DOHH2 (cell line): ENCODE data around the gene CRYBG2.

ENCODE experiments used
- EZH2phosphoT487 ChIP-seq: fragments of 200-600 bp; sonication (generic); IDR thresholded peaks from 2 replicates; pipeline ENCODE4 v1.6.1; 2017; ENCODE audit warnings: borderline replicate concordance, mild to moderate bottlenecking, antibody characterized with exemption, low read length, moderate library complexity, mixed read lengths
- TF ChIP-seq, protein P1 (sequence below): fragments of 200-600 bp; sonication (generic); IDR thresholded peaks from one replicate; pipeline ENCODE4 v1.5.1; 2014; ENCODE audit warnings: antibody characterized with exemption, mild to moderate bottlenecking, low read depth, low read length; ENCODE audit not compliant: poor library complexity, severe bottlenecking

DNA sequence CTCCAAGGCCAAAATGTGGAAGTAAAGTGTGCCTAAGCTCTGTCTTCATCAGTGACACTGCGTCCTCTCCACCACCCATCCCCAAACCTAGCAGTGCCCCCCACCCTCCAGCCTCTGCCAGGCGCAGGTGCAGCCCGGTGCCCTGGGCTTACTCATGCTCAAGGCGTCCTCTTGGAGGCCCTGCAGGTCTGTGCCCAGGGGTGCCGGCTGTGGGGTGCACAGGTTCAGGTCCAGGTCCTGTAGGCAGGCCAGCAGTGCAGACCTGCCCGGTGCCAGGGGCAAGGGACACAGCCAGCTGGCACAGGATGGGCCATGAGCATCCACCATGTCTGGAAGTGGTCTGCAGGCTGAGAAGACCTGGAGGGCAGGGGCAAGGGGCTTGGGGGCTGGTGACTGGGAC lies 13.5 kb upstream of the CRYBG2 start:
- TF ChIP-seq, protein P1, sequence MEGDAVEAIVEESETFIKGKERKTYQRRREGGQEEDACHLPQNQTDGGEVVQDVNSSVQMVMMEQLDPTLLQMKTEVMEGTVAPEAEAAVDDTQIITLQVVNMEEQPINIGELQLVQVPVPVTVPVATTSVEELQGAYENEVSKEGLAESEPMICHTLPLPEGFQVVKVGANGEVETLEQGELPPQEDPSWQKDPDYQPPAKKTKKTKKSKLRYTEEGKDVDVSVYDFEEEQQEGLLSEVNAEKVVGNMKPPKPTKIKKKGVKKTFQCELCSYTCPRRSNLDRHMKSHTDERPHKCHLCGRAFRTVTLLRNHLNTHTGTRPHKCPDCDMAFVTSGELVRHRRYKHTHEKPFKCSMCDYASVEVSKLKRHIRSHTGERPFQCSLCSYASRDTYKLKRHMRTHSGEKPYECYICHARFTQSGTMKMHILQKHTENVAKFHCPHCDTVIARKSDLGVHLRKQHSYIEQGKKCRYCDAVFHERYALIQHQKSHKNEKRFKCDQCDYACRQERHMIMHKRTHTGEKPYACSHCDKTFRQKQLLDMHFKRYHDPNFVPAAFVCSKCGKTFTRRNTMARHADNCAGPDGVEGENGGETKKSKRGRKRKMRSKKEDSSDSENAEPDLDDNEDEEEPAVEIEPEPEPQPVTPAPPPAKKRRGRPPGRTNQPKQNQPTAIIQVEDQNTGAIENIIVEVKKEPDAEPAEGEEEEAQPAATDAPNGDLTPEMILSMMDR = no peak
- TF ChIP-seq EZH2phosphoT487 = no peak
